A549 (cell line): ENCODE data around the gene PDK3. TPM values are rescaled to one million over a fixed set of nuclear protein-coding genes. Genes with fewer than 3 reads are reported as not detected.

Source experiments
- ATAC-seq, 2 experiments: fragments of 200-7000 bp in 1 of 2; fragments of >200 bp in 1 of 2; cut with Nextera tagmentation in 1 of 2; cut with Tn5 transposase in 1 of 2; 3 replicates each; pipeline versions ENCODE4 v1.8.0 to v1.9.1; 2018 to 2020; ENCODE audit warnings: mild to moderate bottlenecking in 1 of 2, moderate library complexity in 1 of 2
- CTCF ChIA-PET: fragments of 300-600 bp; sonication (Branson Sonifier 250); formaldehyde crosslinking; extraction: SDS; loops from one replicate; lab custom pipeline; 2021; ENCODE audit warnings: antibody characterized with exemption, inconsistent platforms; lab: Yijun Ruan, JAX
- POLR2A ChIA-PET: fragments of 350-600 bp; formaldehyde crosslinking; extraction: SDS; loops from one replicate; lab custom pipeline; 2021; ENCODE audit warnings: antibody characterized with exemption, inconsistent platforms; lab: Yijun Ruan, JAX
- DNase-seq, 2 experiments: peaks; one replicate each; pipeline versions ENCODE4 v3.0.0 to v3.0.0-alpha.2; 2011 to 2016; ENCODE audit warnings: low read depth in 1 of 2, low spot score in 1 of 2
- FAIRE-seq: peaks from 2 replicates; lab custom pipeline; 2011; peaks lifted over from hg19 to GRCh38; lab: Jason Lieb, UNC
- H3K27ac ChIP-seq, 2 experiments: fragments of >200 bp; sonication (Bioruptor Twin); formaldehyde crosslinking; 3 replicates each; pipeline ENCODE4 v1.5.1; 2016 to 2017
- H3K4me1 ChIP-seq: fragments of >200 bp; sonication (Bioruptor Twin); formaldehyde crosslinking; 3 replicates; pipeline ENCODE4 v1.6.1; 2016
- H3K4me2 ChIP-seq: fragments of >200 bp; sonication (Bioruptor Twin); formaldehyde crosslinking; 3 replicates; pipeline ENCODE4 v1.6.1; 2016
- H3K4me3 ChIP-seq: fragments of >200 bp; sonication (Bioruptor Twin); formaldehyde crosslinking; 3 replicates; pipeline ENCODE4 v1.5.1; 2016
- H3K9me3 ChIP-seq: fragments of >200 bp; sonication (Bioruptor Twin); formaldehyde crosslinking; 3 replicates; pipeline ENCODE4 v1.6.1; 2016
- BHLHE40 ChIP-seq: IDR thresholded peaks from 2 replicates; pipeline ENCODE4 v1.6.1; 2012; ENCODE audit warnings: low read depth, low read length, inconsistent platforms
- CBX8 ChIP-seq: fragments of 200-600 bp; sonication (generic); IDR thresholded peaks from 2 replicates; pipeline ENCODE4 v1.6.1; 2016
- CHD2 ChIP-seq: fragments of 150-350 bp; IDR thresholded peaks from 2 replicates; pipeline ENCODE4 v1.6.1; 2014; ENCODE audit warnings: low read length; ENCODE audit not compliant: partially characterized antibody
- CTCF ChIP-seq: fragments of >200 bp; sonication (Bioruptor Twin); formaldehyde crosslinking; IDR thresholded peaks from 3 replicates; pipeline ENCODE4 v1.5.1; 2016
- EHF ChIP-seq: fragments of 250-450 bp; sonication (Bioruptor Pico); IDR thresholded peaks from 2 replicates; pipeline ENCODE4 v1.5.0; 2020; ENCODE audit warnings: mild to moderate bottlenecking
- FOXS1 ChIP-seq: fragments of 250-450 bp; sonication (Bioruptor Pico); IDR thresholded peaks from 2 replicates; pipeline ENCODE4 v1.5.0; 2020; ENCODE audit warnings: mild to moderate bottlenecking, moderate library complexity
- GATA3 ChIP-seq: IDR thresholded peaks from 2 replicates; pipeline ENCODE4 v1.6.1; 2012; ENCODE audit warnings: borderline replicate concordance
- HDAC2 ChIP-seq: fragments of 200-600 bp; sonication (generic); IDR thresholded peaks from 2 replicates; pipeline ENCODE4 v1.6.1; 2016
- HOXB13 ChIP-seq: fragments of 250-450 bp; sonication (Bioruptor Pico); IDR thresholded peaks from 2 replicates; pipeline ENCODE4 v1.5.0; 2020; ENCODE audit warnings: low read depth, mild to moderate bottlenecking, moderate library complexity
- JUN ChIP-seq, 2 experiments: fragments of >200 bp; sonication (Bioruptor Twin); formaldehyde crosslinking; IDR thresholded peaks; 2 replicates in 1 of 2; 3 replicates in 1 of 2; pipeline ENCODE4 v1.6.1; 2016 to 2017
- JUNB ChIP-seq: fragments of >200 bp; sonication (Bioruptor Twin); formaldehyde crosslinking; IDR thresholded peaks from 2 replicates; pipeline ENCODE4 v1.6.1; 2016
- KDM5A ChIP-seq: fragments of 200-600 bp; sonication (generic); IDR thresholded peaks from 2 replicates; pipeline ENCODE4 v1.6.1; 2016; ENCODE audit warnings: antibody characterized with exemption, mild to moderate bottlenecking
- MAFK ChIP-seq: fragments of 450-650 bp; IDR thresholded peaks from 2 replicates; pipeline ENCODE4 v1.6.1; 2014; ENCODE audit not compliant: partially characterized antibody
- PHF8 ChIP-seq: fragments of 200-600 bp; sonication (generic); IDR thresholded peaks from 2 replicates; pipeline ENCODE4 v1.6.1; 2016; ENCODE audit warnings: low read depth, mild to moderate bottlenecking, antibody characterized with exemption, moderate library complexity, borderline replicate concordance
- POLR2A ChIP-seq: IDR thresholded peaks from 2 replicates; pipeline ENCODE4 v1.6.1; 2012; ENCODE audit warnings: mild to moderate bottlenecking, low read length
- RFX5 ChIP-seq: fragments of 450-650 bp; IDR thresholded peaks from 2 replicates; pipeline ENCODE4 v1.7.1; 2014; ENCODE audit warnings: antibody characterized with exemption, mild to moderate bottlenecking, moderate library complexity
- RNF2 ChIP-seq: fragments of 200-600 bp; sonication (generic); IDR thresholded peaks from 2 replicates; pipeline ENCODE4 v1.6.1; 2016; ENCODE audit warnings: low read depth, mild to moderate bottlenecking, antibody characterized with exemption, moderate library complexity, borderline replicate concordance
- SMC3 ChIP-seq: fragments of >200 bp; sonication (Bioruptor Twin); formaldehyde crosslinking; IDR thresholded peaks from 3 replicates; pipeline ENCODE4 v1.6.1; 2018; ENCODE audit warnings: inconsistent platforms
- SREBF2 ChIP-seq: fragments of 450-650 bp; IDR thresholded peaks from 2 replicates; pipeline ENCODE4 v1.6.1; 2014; ENCODE audit warnings: mild to moderate bottlenecking, moderate library complexity
- TFCP2L1 ChIP-seq: fragments of 250-450 bp; sonication (Bioruptor Pico); IDR thresholded peaks from 2 replicates; pipeline ENCODE4 v1.5.0; 2021; ENCODE audit warnings: mild to moderate bottlenecking
- TP53 ChIP-seq: fragments of 250-450 bp; sonication (Bioruptor Pico); IDR thresholded peaks from 2 replicates; pipeline ENCODE4 v1.5.0; 2021; ENCODE audit warnings: mild to moderate bottlenecking, moderate library complexity
- ZC3H11A ChIP-seq: fragments of 450-650 bp; IDR thresholded peaks from 2 replicates; pipeline ENCODE4 v1.6.1; 2014; ENCODE audit warnings: antibody characterized with exemption, mild to moderate bottlenecking
- ZNF302 ChIP-seq: fragments of 250-450 bp; sonication (Bioruptor Pico); IDR thresholded peaks from 2 replicates; pipeline ENCODE4 v1.9.0; 2021; ENCODE audit warnings: inconsistent platforms, mild to moderate bottlenecking, moderate library complexity
- WGBS: methylation state at CpG from one replicate; pipeline ENCODE4 v1.1.6; 2017; ENCODE audit errors: missing lambda C conversion rate; 5-methylcytosine and 5-hydroxymethylcytosine counted together
- polyA plus RNA-seq, 4 experiments: library from polyadenylated mRNA; depleted of rRNA in 3 of 4; stranded (reverse); fragments of >200 nt; fragmentation: RNase III in 1 of 4; extraction: RNeasy Plus Mini Kit Qiagen cat#74134 plus additional on column Dnase treatment in 1 of 4; gene quantifications; 2 replicates in 3 of 4; 3 replicates in 1 of 4; pipeline ENCODE4 v1.2.3, GENCODE V29; 2011 to 2017
- TF ChIP-seq, protein P1 (sequence below): fragments of >200 bp; sonication (Bioruptor Twin); formaldehyde crosslinking; IDR thresholded peaks from 3 replicates; pipeline ENCODE4 v1.6.1; 2016
- TF ChIP-seq, protein P2 (sequence below): IDR thresholded peaks from 2 replicates; pipeline ENCODE4 v1.6.1; 2012
- TF ChIP-seq, protein P3 (sequence below): IDR thresholded peaks from 2 replicates; pipeline ENCODE4 v1.6.1; 2012; ENCODE audit warnings: low read depth, borderline replicate concordance
- TF ChIP-seq, protein P4 (sequence below): fragments of 250-450 bp; sonication (Bioruptor Pico); IDR thresholded peaks from 2 replicates; pipeline ENCODE4 v1.5.0; 2021; ENCODE audit warnings: mild to moderate bottlenecking, moderate library complexity, borderline replicate concordance
- TF ChIP-seq, protein P5 (sequence below): fragments of >200 bp; sonication (Bioruptor Twin); formaldehyde crosslinking; IDR thresholded peaks from 2 replicates; pipeline ENCODE4 v1.6.1; 2016

PDK3 gene
- polyA plus RNA-seq, 2 of the 4 experiments (the other 2 are of a cell fraction) = 5.3 to 14.1 TPM

DNA sequence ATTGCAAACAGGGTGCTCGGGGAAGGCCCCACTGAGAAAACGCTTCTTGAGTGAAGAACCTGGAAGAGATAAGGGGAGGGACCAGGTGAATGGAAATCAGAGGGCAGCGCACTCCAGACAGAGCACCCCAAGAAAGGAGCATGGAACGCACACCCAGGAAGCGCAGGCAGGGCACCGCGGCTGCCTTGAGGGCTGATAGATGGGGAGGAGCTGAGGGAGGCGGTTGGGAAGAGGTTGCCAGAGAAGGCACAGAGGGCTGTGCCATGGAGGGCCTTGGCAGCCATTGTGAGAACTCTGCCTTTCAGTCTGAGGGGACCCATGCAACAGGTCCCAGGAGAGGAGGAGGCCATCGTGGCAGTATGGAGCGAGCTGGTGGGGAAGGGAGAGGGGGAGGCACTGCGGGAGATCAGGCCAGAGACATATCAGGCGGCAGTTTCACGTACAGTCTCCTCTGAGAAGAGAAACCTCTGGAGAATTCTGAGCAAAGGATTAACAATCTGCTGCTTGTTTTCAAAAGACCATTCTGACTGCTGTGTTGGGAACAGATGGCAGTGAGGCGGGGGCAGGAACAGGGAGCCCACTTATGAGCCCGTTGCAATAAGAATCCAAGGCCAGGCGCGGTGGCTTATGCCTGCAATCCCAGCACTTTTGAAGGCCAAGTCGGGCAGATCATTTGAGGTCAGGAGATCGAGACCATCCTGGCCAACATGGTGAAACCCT is 98.4 kb downstream of the PDK3 start:
- Histone ChIP-seq H3K4me1 (no peaks in the 10 kb centered on the region), H3K4me3 (no peak overlapping the region), H3K27ac (no peak overlapping the region), H3K4me2 (no peak overlapping the region), H3K9me3 (no peaks in the 10 kb centered on the region)
- ChIA-PET POLR2A (no interaction called here), CTCF (interaction anchor here (0.5 kb wide), 1 partner anchor 646 kb away, joined by 3 read pairs; no protein-coding TSS in a partner anchor)
- DNase-seq = no peak
- no peak for FAIRE-seq
- TF ChIP-seq, protein P1, sequence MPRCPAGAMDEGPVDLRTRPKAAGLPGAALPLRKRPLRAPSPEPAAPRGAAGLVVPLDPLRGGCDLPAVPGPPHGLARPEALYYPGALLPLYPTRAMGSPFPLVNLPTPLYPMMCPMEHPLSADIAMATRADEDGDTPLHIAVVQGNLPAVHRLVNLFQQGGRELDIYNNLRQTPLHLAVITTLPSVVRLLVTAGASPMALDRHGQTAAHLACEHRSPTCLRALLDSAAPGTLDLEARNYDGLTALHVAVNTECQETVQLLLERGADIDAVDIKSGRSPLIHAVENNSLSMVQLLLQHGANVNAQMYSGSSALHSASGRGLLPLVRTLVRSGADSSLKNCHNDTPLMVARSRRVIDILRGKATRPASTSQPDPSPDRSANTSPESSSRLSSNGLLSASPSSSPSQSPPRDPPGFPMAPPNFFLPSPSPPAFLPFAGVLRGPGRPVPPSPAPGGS = no peak
- TF ChIP-seq CTCF = no peak
- TF ChIP-seq ZNF302 (CRISPR knock-in tag) = no peak
- no peak for TF ChIP-seq EHF (CRISPR knock-in tag)
- no peak for TF ChIP-seq BHLHE40
- TF ChIP-seq TP53 (CRISPR knock-in tag) = no peak
- TF ChIP-seq PHF8 = no peak
- no peak for TF ChIP-seq ZC3H11A
- TF ChIP-seq, protein P2, sequence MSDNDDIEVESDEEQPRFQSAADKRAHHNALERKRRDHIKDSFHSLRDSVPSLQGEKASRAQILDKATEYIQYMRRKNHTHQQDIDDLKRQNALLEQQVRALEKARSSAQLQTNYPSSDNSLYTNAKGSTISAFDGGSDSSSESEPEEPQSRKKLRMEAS = no peak
- TF ChIP-seq, protein P3, sequence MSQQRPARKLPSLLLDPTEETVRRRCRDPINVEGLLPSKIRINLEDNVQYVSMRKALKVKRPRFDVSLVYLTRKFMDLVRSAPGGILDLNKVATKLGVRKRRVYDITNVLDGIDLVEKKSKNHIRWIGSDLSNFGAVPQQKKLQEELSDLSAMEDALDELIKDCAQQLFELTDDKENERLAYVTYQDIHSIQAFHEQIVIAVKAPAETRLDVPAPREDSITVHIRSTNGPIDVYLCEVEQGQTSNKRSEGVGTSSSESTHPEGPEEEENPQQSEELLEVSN = no peak
- no peak for TF ChIP-seq RFX5
- TF ChIP-seq CHD2 = no peak
- no peak for TF ChIP-seq HDAC2
- no peak for TF ChIP-seq SMC3
- TF ChIP-seq FOXS1 (CRISPR knock-in tag) = no peak
- 77% methylated on average over 17 of the region's 19 CpGs for WGBS
- ATAC-seq = no peak

- ATAC-seq = no peak
- CTCF ChIA-PET = no interaction called here
- POLR2A ChIA-PET = no interaction called here
- H3K4me2 ChIP-seq = no peak overlapping the region
- DNase-seq = no peak
- H3K4me3 ChIP-seq = no peak overlapping the region
- no peak overlapping the region for H3K27ac ChIP-seq
- TF ChIP-seq POLR2A (no peak), SREBF2 (no peak), JUN (IDR thresholded peaks at IDR 0.05) (no peak), KDM5A (no peak), CHD2 (no peak), MAFK (no peak), GATA3 (no peak), CBX8 (no peak), JUNB (no peak), HOXB13 (CRISPR knock-in tag) (no peak), TFCP2L1 (CRISPR knock-in tag) (no peak), RNF2 (no peak)
- TF ChIP-seq, protein P4, sequence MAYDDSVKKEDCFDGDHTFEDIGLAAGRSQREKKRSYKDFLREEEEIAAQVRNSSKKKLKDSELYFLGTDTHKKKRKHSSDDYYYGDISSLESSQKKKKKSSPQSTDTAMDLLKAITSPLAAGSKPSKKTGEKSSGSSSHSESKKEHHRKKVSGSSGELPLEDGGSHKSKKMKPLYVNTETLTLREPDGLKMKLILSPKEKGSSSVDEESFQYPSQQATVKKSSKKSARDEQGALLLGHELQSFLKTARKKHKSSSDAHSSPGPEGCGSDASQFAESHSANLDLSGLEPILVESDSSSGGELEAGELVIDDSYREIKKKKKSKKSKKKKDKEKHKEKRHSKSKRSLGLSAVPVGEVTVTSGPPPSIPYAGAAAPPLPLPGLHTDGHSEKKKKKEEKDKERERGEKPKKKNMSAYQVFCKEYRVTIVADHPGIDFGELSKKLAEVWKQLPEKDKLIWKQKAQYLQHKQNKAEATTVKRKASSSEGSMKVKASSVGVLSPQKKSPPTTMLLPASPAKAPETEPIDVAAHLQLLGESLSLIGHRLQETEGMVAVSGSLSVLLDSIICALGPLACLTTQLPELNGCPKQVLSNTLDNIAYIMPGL (CRISPR knock-in tag) = no peak
- TF ChIP-seq, protein P5, sequence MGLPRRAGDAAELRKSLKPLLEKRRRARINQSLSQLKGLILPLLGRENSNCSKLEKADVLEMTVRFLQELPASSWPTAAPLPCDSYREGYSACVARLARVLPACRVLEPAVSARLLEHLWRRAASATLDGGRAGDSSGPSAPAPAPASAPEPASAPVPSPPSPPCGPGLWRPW = no peak
- TF ChIP-seq, protein P1 = no peak
- TF ChIP-seq, all 56 proteins: peak for 0
- 30% methylated on average over 3 of the region's 3 CpGs for WGBS
- peak; percentile 7 for FAIRE-seq
- Histone ChIP-seq H3K4me1 (no peaks in the 10 kb centered on the region), H3K9me3 (no peaks in the 10 kb centered on the region)
Measured at GRCh38 chrX:24566240-24566639, 101.2 kb downstream of the PDK3 start.
